ENCODE data around the gene PPFIA3.
"Not testable (repeated sequence)": the region's sequence is repeated elsewhere in the genome, so short reads cannot be mapped to it uniquely, and the experiment has no call there.

The PPFIA3 gene

GRCh38 chr19:49151267-49152118, 32.1 kb downstream of the PPFIA3 start:
- peak; percentile 100 for DNase-seq

- DNase-seq, result no peak
These were observed 32.8 kb downstream of the PPFIA3 start for GRCh38 chr19:49152119-49152550.

DNA sequence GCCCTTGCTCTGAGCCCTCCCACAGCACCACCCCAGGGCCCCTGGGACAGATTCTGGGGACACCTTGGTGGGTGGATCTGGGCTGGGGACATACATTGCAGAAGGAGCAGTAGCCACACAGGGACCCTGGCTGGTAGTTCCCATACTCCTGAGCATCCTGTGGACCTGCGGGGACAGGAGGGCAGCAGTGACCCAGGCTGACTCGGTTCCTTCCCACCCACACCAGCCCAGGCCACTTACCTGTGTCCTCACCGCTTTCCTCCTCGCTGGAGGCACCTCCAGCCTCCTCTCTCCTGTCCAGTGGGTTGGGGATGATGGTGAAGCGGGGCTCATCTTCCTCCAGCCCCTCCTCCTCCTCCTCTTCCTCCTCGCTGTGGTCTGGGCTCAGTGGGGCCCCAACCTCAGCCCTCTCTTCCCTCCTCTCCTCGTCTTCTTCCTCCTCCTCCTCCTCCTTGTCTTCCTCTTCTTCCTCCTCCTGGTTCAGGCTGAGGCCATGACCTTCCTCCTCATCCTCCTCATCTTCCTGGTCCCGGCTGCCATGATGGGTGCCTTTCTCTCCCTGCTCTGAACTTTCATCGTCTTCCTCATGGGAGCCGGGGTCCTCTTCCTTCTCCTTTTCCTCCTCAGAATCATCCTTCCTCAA, 33.9 kb downstream of the PPFIA3 start:
- no peak for DNase-seq

- no peak for DNase-seq
These were observed 34.9 kb downstream of the PPFIA3 start for GRCh38 chr19:49154279-49154678.

GRCh38 chr19:49155005-49155819, 35.9 kb downstream of the PPFIA3 start, which contains the start of gene HRC:
Gene HRC (minus strand): TSS chr19:49155396. CDS start chr19:49155237, 159 bp downstream.
- DNase-seq, result no peak

GRCh38 chr19:49155820-49156346, 36.5 kb downstream of the PPFIA3 start:
- DNase-seq, result no peak

- DNase-seq, result peak; percentile 75
These were observed 38.3 kb downstream of the PPFIA3 start, which contains the start of gene TRPM4 for GRCh38 chr19:49157445-49158224. Gene TRPM4 (plus strand): TSS chr19:49157792. CDS start chr19:49157867, 75 bp downstream.

GRCh38 chr19:49160450-49161189, 41.3 kb downstream of the PPFIA3 start:
- DNase-seq, result no peak

DNA sequence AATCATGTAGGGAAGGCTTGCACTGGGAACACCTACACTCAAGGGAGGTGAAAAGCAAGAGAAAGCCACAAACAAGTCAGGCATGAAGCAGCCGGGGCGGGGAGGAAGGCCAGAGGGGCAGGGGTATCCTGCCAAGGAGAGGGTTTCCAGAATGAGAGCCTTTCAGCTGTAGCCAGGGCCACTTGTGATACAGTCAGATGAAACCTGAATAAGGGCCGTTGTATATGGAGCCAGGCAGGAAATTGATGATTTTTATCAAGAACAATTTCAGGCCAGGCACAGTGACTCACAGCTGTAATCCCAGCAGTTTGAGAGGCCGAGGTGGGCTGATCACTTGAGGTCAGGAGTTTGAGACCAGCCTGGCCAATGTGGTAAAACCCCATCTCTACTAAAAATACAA, 42.6 kb downstream of the PPFIA3 start:
- DNase-seq, result no peak

DNA sequence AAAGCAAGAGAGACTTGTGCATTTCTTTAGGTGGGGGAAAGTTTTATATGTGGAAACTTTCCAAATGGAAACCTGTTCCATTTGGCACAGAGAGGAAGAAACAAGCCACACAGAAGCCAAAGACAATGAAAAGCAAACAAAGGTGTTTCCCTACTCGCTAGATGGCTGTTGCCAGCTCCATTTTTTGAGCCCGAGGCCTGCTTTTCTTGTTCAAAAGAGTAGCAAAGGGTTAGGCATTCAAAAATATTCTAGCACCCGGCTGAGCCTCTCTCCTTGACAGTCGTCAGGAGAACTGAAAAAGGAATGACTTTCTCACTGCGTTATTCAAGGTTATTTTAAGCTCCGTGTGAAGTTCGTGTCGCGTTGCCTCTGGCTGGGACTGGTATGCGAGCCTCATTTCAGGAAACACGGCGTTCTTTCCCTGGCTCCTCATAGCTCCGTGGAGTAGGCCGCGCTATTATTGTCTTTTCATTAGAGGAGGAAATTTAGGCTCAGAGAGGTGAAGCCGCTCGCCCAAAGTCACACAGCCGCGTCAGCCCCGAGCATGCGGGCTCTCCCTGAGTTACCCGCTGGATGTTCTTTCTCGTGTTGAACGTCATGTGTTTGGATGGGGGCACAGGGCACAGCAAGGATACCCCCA, 45.9 kb downstream of the PPFIA3 start:
- no peak for DNase-seq

- no peak for DNase-seq
These were observed 46.5 kb downstream of the PPFIA3 start for GRCh38 chr19:49165865-49166301.

- DNase-seq, result no peak
These were observed 48.6 kb downstream of the PPFIA3 start for GRCh38 chr19:49167857-49168409.

- DNase-seq, result no peak
These were observed 49.1 kb downstream of the PPFIA3 start for GRCh38 chr19:49168421-49168820.

- DNase-seq, result no peak
These were observed 53.9 kb downstream of the PPFIA3 start for GRCh38 chr19:49173198-49173597.

GRCh38 chr19:49180659-49181058, 61.3 kb downstream of the PPFIA3 start:
- DNase-seq, result no peak

GRCh38 chr19:49182010-49182847, 62.9 kb downstream of the PPFIA3 start:
- DNase-seq, result not testable (repeated sequence)

- no peak for DNase-seq
These were observed 63.6 kb downstream of the PPFIA3 start for GRCh38 chr19:49182848-49183375.

GRCh38 chr19:49186108-49186507, 66.8 kb downstream of the PPFIA3 start:
- DNase-seq, result no peak

- no peak for DNase-seq
These were observed 69.4 kb downstream of the PPFIA3 start for GRCh38 chr19:49188626-49189200.

Data from NCI-H187 treated with DMSO at 0.1 percent for 48 hours (cell line).